HG02970 (cell line): ENCODE measurements around the gene PDGFC.

Source experiments
- ATAC-seq: cut with Tn5 transposase; IDR thresholded peaks from one replicate; pipeline ENCODE4 v1.9.1; 2021; ENCODE audit warnings: mild to moderate bottlenecking, moderate library complexity, moderate number of reproducible peaks; ENCODE audit not compliant: unreplicated experiment, low FRiP score

PDGFC gene

GRCh38 chr4:156971676-156972378 is at the start of gene PDGFC:
Gene PDGFC, minus strand, starts transcription at chr4:156971799. Its CDS starts 896 bp downstream, at chr4:156970903.
- ATAC-seq: no peak

DNA sequence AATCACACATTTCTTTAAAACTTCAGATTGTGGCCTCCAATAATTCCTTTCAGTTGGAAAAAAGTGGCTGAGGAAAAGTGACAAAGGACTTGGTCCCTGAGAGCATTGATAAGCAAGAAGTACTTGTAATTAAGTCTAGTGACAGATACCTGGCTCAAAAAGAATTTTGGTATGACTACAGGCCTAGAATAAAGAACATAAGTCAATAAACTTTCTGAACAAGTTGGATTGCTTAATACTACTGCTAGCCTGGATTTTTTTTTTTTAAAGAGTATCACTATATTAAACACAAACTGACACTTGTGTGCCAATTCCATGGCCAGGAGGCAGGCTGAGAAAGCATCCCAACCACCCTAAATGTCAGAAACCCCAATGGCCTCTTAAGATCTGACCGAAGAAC is 49.3 kb upstream of the PDGFC start:
- no peak for ATAC-seq

DNA sequence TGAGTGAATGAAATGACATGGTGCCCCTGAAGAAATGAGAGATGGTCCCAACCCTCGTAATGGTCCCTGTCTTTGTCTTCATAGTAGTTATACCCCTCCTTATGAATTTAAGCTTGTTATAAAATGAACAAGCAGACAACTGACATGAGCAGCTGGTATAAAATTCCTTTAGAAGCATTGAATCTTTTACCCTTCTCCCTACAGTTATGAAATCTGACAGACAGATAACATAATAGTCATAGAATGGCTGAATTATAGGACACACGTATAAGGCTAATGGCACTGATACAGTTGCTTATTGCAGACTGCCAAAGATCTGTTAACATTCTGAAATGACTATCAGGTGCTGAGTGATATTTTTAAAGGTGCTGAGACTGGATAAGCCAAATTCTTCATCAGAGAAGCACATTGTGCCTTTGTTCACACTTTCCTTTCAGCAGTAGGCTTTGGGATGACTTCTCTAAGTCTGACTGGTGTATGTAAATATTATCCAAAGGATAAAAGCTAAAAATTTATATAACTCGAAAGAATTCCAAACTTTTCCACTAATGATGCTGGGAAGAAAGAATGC is 47.4 kb upstream of the PDGFC start:
- ATAC-seq: no peak

DNA sequence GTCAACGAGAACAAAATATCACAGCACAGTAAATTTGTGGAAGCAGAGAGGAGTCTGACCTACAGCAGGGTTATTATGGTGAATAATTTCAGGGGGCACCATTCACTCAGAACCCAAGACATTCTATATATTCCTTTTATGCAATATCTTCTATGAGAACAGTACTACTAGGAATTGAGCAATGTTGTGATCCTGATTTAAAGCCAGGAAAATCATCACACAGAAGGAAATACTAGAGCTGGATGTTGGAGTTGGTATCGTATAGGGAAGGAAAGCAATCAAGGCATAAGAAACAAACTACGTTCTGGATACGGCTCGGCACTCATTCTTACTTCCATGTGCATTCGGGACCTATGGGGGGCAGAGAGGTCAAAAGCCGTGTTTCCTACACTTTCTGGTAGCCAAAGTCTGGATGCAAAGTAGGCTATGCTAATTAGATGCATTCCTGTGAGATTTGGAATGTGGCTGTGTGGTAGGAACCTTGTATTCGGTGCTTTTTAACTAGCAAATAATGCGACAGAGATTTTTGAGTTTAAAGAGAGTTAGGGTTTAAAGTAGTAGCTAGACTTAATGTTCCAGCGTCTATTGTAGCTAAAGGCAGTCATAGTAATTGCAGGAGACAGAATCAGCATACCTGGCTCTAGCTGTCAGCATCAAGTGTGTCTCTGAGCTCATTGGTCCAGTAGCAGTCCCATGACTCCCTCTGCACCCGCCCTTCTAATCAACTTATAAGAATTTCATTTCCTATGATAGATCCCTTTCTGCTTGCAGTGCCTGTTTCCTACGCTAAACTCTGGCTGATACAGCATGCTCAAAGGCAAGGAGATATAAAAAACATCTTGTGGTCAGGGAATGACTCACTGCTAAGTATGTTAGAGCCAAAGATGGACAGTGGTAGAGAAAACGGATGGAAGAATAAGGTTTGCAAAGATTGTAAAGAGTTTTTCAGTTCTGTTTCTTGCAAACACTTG is 43.3 kb upstream of the PDGFC start:
- ATAC-seq: no peak

DNA sequence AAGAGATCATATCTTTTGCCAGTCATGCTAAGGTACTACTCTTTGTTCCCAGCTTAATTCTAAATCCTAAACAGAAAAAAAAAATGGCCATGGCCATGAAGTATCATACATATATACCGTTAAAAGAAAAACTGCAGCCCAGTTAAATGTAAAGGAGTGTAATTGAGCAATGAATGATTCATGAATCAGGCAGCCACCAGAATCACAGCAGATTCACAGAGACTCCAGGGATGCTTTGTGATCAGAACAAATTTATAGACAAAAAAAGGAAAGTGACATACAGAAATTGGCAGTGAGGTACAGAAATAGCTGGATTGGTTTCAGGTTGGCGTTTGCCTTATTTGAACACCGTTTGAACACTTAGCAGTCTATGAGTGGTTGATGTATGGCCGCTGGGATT is 42.1 kb upstream of the PDGFC start:
- ATAC-seq: no peak

DNA sequence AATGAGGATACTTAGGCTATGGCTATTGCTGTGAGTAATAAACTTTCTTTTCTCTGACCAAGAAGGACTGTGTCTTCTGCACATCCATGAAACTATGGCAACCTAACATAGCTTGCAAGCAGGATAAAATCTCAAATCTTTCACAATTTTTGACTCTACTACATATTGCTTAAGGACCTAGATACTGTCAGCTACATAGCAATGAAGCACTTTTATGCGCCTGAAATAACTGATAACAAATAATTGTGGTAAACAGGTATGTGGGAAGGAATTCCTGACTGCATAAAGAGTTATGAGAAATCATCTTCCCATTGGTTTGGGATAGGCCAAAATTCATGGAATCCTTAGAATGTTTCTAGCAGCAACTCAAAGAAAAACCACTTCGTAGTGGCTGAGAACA is 41.2 kb upstream of the PDGFC start:
- no peak for ATAC-seq

DNA sequence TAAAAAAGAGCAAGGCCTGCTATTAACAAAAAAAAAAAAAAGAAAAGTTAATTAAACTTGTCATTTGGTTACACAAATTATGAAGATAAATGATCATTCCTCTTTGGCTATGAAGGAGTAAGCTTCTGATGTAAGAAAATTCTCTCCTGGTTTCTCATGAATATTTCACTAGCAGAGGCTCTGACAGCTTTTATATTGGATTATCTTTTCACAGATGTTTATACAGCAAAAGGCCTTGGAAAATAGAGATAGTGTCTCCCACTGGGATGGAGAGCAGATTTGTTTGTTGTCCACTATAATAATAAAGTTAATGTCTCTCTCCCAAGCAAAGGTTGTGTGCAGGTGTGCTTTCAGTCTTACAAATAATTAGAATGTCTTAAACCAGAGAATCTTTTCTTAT is 40.7 kb upstream of the PDGFC start:
- ATAC-seq: no peak

- ATAC-seq: no peak
Measured at GRCh38 chr4:157010630-157011029, 39.0 kb upstream of the PDGFC start.

DNA sequence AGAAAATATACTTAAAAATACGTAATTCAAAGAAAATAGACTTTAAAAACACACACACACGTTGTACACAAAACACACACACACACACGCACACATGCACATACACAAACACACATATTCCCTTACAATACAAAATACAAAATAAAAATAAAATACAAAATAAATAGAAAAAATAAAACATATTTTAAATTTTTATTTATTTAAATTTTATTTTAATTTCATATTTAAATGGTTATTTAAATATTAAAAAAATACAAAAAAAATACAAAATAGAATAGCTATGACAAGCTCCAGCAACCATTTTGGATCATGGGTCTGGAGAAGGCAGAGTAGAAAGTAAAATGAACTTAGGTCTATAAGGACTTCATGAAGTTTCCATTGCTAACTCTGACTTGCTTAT is 34.2 kb upstream of the PDGFC start:
- no peak for ATAC-seq

- no peak for ATAC-seq
Measured at GRCh38 chr4:157005193-157005592, 33.6 kb upstream of the PDGFC start.

GRCh38 chr4:157004279-157005161 is 32.9 kb upstream of the PDGFC start:
- ATAC-seq: no peak

DNA sequence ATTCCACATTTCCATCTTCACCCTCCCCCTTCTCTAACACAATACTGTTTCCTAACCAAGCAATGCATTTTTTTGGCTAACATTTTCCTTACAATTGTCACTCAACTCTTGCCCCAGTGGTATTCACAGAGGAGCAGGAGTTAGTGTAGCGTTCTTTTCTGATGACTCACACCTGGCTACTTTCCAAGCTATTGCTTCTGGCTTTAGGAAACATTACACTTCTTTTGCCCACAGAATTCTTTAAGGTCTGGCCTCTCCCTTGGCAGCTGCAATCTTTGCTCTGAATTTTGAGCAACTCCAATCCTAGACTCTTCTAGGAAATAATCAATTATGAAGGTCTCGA is 27.5 kb upstream of the PDGFC start:
- ATAC-seq: no peak

DNA sequence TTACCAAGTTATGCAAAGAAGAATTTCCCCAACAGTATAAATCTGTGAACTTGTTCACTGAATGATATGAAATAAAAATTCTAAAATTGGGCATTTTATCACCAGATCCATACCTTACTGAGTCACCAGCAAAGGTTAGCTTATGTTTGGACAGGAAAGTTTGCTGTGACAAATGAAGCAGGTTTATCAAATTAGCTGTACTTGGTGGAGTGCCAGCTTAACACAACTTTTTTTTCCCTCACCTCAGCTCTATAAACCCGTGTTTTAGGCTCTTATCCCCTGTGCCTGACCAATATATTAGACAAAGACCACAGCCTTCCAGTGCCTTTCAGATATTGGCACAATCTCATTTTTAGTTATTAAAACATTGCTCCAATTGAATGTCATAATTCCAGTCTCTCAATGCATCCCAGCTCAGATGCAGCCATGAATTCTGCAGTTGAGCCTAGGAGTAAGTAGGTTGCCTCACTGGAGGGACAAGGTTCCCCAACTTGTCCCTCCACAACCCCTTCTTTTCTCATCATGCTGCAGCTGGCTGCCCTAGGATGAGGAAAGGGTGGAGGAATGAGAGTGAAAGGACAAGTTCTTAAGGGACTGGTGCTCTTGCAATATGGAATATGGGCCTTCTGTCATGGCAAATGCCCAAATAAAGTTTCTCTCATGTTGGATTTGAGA is 27.0 kb upstream of the PDGFC start:
- ATAC-seq: no peak

DNA sequence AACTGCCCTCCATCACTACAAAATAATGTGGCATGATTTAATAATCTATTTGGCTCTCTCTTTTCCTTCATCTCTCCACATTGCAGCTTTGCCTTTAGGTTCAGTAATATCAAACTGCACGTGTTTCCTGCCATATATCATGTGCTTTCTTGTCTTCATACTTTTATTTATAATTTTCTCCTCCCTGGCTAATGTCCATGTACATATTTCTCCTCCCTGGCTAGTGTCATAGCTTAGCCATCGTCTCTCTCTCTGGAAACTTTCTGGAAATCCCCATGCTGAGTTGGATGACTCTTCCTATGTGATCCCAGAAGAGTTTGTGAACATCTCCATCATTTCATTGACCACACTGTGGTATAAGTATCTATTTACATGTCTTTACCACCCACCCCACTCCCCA is 21.3 kb upstream of the PDGFC start:
- no peak for ATAC-seq

- no peak for ATAC-seq
Measured at GRCh38 chr4:156991161-156991560, 19.6 kb upstream of the PDGFC start.

GRCh38 chr4:156983366-156983765 is 11.8 kb upstream of the PDGFC start:
- ATAC-seq: no peak

GRCh38 chr4:156981262-156981769 is 9.7 kb upstream of the PDGFC start:
- ATAC-seq: no peak

DNA sequence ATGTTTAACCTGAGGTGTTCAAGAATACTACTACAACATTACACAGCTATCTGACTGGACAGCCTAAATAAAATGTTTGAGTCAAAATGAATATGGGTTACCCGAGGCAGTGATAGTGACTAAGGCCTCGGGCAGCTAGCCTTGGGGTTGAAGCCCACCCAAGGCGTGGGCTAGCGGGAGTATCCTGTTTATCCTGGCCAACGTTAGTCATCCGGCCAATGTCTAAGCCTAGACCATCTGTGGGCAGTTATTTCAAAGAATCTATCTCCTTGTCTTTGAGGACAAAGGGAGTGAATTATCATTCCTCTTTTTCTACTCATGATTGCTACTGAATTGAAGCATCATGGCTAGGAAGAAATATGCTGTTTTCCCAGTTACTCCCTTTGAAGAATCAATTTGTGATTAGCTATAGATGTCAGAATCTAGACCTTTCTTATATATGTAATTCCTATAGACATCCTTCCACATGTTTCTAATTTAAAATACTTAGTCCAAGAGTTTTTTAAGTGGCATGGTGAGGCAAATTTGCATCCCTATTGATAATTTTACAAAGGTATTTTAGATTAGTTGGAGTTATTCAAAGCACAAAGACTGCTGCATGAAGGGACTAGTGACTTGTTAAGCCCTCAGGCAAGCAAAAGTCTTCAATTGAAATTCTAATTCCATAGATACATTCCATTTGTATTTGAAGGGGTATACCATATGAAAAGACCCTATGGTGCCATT is 6.0 kb upstream of the PDGFC start:
- no peak for ATAC-seq

DNA sequence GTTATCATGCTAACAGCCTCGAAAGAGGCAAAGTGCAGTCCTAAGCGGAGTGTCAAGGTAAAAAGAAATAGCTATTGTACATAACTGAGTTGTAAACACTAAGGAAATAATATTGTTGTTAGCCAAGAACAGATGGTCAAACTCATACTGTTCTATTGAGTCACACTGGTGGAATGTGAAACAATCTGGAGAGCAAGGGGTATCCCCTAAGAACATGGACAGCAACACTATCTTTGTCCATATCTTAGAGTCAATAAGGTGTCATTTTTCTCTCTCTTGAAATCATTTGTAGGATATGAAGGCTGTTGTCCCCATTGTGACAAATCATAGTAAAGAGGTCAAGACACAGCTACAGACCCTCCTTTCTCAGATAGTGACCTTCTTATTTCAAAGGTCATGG is 4.5 kb upstream of the PDGFC start:
- ATAC-seq: no peak
